HG03439 (cell line): ENCODE measurements around the gene CCDC92.
"Not testable (repeated sequence)": the region's sequence is repeated elsewhere in the genome, so short reads cannot be mapped to it uniquely, and the experiment has no call there.

Source experiments
- ATAC-seq: cut with Tn5 transposase; IDR thresholded peaks from one replicate; pipeline ENCODE4 v1.9.1; 2021; ENCODE audit warnings: mild to moderate bottlenecking, moderate library complexity; ENCODE audit not compliant: unreplicated experiment

Gene CCDC92

DNA sequence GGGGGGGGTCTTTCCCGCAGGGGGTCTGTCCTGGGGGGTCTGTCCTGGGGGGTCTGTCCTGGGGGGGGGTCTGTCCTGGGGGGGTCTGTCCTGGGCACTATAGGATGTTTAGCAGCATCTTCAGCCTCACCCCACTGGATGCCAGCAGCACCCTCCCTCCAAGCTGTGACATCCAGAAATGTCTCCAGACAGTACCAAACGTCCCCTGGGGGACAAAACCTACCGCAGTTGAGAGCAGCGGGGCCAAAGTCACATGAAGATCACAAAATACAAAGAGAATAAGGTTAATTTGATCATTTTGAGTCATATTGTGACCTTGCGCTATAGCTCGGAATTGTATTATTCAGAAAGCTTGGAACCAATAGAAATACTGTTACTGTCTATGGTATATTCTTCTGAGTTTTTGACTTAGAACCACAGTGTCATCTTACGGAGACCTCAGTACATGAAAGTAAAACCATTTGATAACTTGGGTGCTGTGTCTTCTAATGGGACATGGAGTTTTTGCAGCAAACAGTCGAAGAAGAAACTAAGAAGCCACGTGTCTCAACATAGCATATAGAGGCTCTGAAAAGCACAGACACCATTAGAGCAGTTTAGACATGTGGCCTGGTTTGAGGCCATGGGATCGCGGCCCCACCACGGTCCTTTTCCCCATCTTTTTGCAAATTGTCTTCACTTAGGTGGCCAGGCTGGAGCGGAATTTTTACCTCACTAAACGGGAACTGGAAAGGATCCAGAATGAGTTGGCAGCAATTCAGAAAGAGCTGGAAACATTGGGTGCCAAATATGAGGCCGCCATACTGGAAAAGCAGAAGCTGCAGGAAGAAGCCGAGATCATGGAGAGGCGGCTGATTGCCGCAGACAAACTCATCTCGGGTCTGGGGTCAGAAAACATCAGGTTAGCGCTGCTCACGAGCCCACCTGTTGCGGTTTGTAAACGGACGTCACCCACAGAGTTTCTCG, 59.9 kb downstream of the CCDC92 start:
- no peak for ATAC-seq

DNA sequence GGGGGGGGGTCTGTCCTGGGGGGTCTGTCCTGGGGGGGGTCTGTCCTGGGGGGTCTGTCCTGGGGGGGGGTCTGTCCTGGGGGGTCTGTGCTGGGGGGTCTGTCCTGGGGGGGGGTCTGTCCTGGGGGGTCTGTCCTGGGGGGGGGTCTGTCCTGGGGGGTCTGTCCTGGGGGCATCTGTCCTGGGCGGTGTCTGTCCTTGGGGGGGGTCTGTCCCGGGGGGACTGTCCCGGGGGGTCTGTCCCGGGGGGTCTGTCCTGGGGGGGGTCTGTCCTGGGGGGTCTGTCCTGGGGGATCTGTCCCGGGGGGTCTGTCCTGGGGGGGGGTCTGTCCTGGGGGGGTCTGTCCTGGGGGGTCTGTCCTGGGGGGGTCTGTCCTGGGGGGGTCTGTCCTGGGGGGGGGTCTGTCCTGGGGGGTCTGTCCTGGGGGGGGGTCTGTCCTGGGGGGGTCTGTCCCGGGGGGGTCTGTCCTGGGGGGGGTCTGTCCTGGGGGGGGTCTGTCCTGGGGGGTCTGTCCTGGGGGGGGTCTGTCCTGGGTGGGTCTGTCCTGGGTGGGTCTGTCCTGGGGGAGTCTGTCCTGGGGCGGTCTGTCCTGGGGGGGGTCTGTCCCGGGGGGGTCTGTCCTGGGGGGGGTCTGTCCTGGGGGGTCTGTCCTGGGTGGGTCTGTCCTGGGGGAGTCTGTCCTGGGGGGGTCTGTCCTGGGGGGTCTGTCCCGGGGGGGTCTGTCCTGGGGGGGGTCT, 60.8 kb downstream of the CCDC92 start:
- ATAC-seq: not testable (repeated sequence)

DNA sequence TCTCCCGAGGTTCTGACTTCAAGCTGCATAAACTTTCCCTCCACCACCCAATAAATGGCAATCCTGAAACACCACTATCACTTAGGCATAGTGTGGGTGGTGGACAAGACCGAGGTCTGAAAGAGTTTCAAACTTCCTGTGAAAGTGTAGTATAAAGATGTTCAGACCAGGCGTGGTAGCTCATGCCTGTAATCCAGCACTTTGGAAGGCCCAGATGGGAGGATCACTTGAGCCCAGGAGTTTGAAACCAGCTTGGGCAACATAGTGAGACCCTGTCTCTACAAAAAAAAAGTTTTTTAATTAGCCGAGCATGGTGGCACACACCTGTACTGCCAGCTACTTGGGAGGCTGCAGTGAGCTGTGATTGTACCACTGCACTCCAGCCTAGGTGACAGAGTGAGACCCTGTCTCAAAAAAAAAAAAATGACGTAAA, 61.9 kb downstream of the CCDC92 start:
- no peak for ATAC-seq

DNA sequence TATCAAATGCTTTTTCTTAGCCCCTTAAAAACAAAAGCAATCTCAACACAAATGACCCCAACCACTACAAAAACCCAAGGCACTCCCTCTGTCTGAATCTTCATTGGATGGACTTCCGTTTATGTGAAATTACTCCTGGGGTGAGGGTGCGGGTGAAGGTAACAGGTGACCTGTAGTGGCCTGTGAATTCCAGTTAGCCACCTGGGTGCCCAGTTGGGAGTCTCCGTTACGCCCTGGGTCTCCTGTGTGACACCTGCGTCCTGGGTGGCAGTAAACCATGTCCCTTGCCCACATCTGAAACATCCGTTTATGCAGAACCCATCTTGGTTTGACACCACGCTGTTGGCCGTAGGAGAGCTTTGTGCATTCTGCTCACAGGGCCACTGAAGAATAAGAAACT, 62.6 kb downstream of the CCDC92 start:
- no peak for ATAC-seq

DNA sequence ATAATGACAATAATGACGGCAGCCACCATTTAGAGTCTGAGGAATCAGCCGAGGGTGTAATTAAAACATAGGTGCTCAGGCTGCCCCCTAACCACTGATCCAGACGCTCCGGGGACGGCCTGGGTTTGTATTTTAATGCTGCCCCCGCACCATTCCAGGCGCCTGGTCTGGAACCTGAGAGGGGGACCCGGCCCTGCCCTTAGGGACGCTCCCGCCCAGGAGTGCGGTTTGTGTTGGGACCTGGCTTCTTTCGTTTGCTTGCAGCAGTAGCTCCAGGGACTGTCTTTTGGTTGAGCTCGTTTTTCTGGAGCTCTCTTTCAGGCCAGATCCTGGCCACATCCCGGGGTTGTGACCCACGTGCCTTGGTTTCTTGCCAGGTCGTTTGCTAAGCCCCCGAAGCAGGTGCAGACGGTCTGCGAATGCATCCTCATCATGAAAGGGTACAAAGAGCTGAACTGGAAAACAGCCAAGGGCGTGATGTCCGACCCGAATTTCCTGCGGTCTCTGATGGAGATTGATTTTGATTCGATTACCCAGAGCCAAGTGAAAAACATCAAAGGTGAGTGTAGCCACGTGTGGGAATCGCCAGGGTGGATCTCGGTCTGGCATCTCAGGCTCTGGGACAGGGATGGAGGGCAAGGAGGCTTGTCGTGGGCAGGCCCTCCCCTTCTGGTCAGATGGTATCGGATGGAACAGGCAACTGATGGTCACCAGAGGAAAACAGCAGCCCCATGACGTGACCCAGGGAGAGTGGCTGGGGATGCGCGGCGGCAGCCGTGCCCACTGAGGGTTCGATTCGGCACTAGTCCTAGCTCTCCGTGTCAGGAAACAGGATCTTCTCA, 63.5 kb downstream of the CCDC92 start:
- no peak for ATAC-seq

DNA sequence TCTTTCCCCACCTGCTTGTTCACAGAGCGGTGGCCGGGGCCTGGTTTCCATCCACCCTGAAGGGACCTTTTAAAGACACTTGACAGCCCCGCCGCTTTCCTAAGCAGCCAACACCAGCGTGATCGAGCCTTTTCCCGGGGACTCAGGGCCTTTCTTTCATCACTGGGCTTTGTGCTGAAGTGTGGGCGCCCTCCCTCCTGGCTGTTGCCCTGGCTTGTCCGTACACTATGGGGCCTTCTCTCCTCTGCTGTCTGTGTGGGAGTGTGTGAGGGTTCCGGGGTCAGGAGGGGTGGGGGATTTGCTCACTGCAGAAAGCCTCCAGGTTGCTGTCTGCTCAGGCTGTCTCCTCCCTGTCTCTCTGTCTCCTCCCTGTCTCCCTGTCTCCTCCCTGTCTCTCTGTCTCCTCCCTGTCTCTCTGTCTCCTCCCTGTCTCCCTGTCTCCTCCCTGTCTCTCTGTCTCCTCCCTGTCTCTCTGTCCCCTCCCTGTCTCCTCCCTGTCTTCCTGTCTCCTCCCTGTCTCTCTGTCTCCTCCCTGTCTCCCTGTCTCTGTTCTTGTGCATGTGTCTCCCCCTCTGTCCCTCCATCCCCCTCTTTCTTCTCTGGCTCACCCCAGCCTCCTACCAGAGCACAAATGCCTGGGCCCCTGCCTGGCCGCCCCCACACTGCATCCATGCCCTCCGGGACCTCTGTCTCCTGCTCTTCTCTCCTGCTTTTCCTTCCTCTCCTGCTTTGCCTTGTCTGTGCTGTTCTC, 64.7 kb downstream of the CCDC92 start:
- ATAC-seq: no peak

DNA sequence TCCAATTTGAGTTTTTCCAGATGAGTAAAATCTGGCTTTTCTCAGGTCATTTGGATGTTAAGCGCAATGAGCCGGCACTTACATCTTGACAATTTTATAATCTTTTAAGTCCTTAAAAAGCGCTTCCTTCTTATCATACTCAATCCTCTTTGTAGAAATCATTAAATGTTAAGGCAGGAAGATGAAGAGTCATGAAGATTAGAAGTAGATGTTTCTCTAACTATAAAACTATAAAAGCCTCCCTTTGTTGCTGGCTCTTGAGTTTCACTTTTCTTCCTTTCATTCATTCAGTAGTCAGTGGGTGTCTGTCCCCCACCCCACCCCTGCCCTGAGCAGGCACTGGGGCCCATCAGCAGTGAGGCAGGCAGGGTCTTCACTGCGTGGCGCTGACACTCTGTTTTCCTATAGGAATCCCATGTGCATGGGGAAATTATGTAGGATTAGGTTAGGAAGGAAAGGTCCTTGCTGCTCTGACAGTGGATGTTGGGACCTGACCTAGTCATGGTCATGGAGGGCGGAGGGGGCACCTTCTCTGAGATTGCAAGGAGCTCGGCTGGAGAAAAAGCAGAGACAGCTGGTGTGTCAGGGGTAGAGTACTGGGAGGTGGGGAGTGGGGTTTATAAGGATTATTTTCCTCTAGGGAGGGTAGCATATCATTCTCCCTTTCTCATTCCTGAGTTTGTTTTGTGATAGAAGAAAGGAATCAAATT, 65.8 kb downstream of the CCDC92 start:
- ATAC-seq: no peak

DNA sequence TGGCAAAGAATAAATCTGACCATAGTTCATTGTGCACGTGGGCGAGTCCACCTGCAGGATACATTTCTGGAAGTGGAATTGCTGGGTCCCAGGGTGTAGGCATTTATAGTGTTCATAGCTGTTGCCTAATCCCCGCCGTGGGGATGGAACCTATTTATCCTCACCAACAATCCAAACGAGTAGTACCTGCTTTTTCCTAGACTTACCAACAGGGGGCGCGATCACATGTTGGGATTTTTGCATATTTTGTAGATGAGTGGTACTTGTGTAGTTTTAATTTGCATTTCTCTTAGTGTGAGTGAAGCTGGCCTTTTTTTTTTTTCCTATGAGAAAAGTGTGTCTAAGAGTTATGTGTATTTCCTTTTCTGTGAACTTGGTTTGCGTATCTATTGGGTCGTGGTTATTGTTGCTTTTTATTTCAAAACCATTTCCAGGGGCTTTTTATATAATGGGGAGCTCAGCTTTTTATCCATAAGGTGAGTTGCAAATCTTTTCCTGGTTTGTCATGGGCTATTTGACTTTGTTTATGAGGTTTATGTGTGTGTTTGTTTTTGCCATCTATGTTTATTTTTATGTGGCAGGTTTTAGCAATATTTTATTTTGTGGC, 67.2 kb downstream of the CCDC92 start:
- ATAC-seq: no peak

DNA sequence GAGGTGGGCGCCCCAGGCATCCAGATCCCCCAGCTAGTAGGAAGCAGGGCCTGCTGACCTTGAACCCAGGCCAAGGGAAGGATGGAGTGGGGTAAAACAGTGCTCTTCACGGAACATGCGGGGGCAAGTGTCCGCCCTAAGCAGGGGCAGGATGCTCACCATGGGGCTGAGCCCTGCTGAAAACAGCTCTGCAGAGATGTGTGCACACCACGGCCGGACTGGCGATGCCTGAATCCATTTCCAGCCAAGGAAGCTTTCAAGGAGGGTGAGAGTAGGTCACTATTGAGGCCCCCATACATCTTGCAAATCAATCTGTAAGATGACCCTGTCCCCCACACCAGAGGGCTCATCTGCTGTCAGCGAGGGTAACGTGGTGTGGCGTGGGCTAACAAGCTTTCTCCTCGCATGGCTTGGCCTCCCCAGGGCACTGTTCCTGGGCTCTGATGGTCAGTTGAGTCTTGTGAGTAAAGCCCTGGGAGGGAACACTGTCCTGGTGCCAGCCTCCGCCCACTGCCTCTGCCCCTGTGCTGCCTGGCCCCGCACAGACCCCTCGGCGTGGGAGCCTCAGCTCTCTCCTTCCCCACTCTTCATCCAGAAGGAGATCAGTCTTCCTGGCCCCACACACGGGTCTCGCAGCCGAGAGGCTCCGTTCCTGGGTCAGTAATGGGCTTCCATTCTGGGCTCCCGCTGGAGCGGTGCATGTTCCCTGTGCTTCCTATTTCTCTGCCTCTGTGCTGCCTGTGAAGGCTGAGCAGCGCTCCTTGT, 69.1 kb downstream of the CCDC92 start:
- ATAC-seq: no peak

DNA sequence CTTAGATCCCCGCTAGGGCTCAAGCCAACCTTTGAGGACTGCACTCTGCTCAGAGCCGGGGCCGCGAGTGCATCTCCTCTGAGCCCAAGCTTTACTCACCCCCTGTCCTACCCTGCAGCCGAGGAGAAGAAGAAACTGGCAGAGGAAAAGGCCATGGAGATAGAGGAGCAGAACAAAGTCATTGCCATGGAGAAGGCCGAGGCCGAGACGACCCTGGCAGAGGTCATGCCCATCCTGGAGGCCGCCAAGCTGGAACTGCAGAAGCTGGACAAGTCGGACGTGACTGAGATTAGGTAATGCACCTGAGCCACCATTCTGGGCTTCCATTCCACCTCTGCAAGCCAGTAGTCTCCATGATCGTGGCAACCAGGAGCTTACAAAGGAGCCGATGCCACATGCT, 69.8 kb downstream of the CCDC92 start:
- no peak for ATAC-seq

DNA sequence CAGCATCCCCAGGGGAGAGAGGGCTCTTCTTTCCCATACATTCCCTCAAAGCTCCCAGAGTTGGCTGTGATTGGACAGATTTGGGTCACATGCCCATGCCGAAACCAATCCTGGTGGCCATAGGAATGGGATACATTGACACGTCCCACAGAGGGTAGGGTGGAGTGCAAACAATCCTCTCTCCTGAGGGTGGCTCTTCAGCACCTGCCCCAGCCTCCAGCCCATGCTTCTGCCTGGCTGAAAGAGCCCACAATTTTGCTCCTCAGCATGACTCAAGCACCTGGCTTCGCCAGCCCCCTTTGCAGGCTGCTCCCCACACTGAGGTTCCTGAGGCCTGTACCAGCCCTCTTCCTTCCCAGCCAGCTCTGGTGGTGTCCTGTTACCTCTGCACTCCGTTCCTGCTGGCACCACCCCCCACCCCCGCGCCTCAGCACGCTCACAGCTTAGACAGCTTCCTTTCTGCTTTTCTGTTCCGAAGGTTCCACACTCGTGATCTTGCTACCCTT, 71.7 kb downstream of the CCDC92 start:
- no peak for ATAC-seq

DNA sequence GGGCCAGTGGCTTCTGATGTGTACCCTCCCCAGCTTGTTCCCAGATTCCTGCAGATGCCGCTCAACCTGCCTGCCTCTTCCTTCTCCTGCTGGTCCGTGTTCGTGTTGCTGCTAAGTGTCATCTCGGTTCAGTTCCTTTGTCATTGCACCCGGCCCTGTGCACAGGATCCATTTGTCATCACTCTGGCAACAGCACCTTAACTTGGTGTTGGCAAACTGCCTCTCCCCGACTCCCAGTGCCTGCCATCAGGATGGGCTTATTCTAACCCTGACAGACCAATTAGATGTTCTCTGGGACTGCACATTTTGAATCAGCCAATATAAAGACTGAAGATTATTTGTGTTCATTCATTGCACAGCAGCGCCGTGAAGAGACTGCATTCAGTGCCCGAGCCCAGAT, 73.3 kb downstream of the CCDC92 start:
- no peak for ATAC-seq

DNA sequence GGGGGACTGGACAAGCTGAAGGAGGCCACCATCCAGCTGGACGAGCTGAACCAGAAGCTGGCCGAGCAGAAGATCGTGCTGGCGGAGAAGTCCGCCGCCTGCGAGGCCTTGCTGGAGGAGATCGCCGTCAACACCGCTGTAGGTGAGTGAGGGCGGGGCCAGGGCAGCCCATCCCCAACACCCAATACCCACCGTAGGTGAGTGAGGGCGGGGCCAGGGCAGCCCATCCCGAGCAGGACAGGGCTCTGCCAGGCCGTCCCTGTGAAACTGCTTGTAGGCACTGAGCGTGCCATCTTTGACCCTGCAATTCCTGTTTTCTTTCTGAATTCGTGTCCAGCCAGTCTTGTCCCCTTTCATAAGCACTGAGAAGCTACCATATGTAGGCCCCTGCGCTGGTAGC, 74.0 kb downstream of the CCDC92 start:
- no peak for ATAC-seq

DNA sequence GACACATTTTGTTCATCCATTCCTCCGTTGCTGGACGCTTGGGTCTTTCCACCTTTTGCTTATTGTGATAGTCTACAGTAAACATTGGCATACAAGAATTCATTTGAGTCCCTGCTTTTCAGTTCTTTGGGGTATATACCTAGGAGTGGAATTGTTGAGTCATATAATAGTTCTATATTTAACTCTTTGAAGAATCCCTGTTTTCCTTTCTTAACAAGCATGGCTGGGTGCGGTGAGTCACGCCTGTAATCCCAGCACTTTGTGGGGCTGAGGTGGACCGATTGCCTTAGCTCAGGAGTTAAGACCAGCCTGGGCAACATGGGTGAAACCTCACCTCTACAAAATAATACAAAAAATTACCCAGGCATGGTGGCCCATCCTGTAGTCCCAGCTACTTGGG, 75.4 kb downstream of the CCDC92 start:
- ATAC-seq: no peak

DNA sequence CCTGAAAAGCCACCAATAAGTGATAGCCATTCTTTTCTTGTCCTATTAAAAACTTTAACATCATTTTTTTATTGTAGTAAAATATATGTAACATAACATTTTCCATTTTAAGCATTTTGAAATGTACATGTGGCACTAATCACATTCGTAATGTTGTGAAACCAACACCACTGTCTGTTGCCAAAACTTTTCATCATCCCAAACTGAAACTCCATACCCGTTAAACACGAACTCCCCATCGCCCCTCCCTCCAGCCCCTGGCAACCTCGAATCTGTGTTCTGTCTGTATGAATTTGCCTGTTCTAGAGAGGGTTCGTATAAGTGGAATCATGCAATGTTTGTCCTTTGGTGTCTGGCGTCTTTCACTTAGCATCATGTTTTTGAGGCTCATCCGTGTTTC, 75.9 kb downstream of the CCDC92 start:
- no peak for ATAC-seq

DNA sequence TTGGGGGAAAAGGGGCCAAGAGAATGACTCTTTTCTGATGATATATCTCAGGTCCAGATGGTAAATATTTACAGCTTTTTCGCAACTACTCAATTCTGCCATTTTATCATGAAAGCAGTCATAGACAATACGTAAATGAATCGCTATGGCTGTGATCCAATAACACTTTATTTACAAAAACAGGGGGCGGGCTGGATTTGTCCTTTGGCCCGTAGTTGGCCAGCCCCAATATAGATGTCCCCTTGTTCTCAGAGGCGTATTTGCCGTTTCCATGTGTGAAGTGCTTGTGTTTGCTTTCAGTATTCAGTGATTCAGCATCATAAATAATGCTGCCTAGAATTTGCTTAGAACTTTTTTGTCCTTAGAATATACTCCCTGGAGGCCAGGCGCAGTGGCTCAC, 77.2 kb downstream of the CCDC92 start:
- ATAC-seq: no peak

DNA sequence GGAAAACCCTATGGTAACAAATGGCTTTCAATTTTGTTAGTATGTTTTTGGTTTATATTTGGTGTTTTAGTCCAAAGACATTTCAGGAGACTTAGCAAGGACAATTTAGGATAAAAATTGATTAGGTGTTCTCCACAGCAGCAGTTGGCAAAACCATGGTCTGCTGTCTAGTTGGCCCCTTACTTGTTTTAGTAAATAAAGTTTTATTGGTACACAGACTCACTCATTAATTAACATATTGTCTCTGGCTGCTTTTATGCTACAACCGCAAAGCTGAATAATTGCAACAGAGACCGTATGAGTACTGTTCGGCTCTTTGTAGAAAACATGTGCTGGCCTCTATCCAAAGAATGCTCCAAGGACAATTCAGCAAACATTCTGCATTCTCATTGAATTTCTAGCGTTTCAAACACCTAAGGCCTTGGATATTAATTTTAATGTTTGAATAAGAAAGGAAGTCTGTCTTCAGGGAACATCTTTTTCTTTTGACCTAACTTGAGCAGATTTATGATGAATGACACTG, 77.7 kb downstream of the CCDC92 start:
- ATAC-seq: no peak

DNA sequence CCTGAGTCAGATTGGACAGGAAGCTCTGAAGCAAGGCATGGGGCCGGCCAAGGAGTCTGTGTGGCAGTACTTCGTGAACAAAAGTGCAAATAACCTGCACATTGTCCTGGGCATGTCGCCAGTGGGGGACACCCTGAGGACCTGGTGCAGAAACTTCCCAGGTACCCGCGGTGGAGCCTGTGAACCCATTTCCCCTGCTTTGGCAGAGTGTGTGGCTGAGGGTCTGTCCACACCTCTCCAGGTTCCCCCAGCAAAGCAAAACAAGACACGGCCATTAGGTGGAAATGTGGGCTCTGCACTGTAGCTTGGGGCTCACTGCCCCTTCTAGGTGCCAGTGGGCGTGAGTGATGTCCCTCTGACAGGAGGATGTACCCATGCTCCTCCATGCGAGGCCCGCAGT, 79.4 kb downstream of the CCDC92 start:
- no peak for ATAC-seq
